ENCODE measurements around the gene RANBP17.

GRCh38 chr5:170818232-170818631 lies 43.6 kb upstream of the RANBP17 start:
- TF ChIP-seq CTCF (IDR thresholded peaks at IDR 0.05) (no peak), EZH2 (IDR thresholded peaks at IDR 0.05) (no peak)
